BJ (cell line): ENCODE data around the gene AGPAT2. TPM values are rescaled to one million over a fixed set of nuclear protein-coding genes. Genes with fewer than 3 reads are reported as not detected.

Experiments
- CTCF ChIA-PET: fragments of 350-600 bp; formaldehyde crosslinking; extraction: SDS; loops from one replicate; lab custom pipeline; 2021; ENCODE audit warnings: antibody characterized with exemption, inconsistent platforms; lab: Yijun Ruan, JAX
- POLR2A ChIA-PET: fragments of 300-600 bp; sonication (Branson Sonifier 250); formaldehyde crosslinking; extraction: SDS; loops from one replicate; lab custom pipeline; 2021; ENCODE audit warnings: antibody characterized with exemption; lab: Charles Lee
- DNase-seq: peaks from one replicate; pipeline ENCODE4 v3.0.0-alpha.2; 2011; ENCODE audit warnings: low read depth
- H3K27me3 ChIP-seq: 2 replicates; pipeline ENCODE4 v1.6.0; 2011; ENCODE audit warnings: low read length; ENCODE audit not compliant: control insufficient read depth, insufficient read depth
- H3K36me3 ChIP-seq: 2 replicates; pipeline ENCODE4 v1.5.1; 2011; ENCODE audit warnings: low read length; ENCODE audit not compliant: control insufficient read depth, insufficient read depth
- H3K4me3 ChIP-seq: 2 replicates; pipeline ENCODE4 v1.5.1; 2011; ENCODE audit warnings: low read depth, mild to moderate bottlenecking, control low read depth, low read length
- polyA plus RNA-seq: library from polyadenylated mRNA; depleted of rRNA; stranded (reverse); fragments of >200 nt; gene quantifications from 2 replicates; pipeline ENCODE4 v1.2.3, GENCODE V29; 2011
- TF ChIP-seq, protein P1 (sequence below): IDR thresholded peaks from 2 replicates; pipeline ENCODE4 v1.5.1; 2011; ENCODE audit warnings: low read depth, mild to moderate bottlenecking, control low read depth, inconsistent platforms, low read length, moderate library complexity; ENCODE audit not compliant: insufficient read depth

AGPAT2 gene
- polyA plus RNA-seq, 1 experiment = 68.3 TPM

DNA sequence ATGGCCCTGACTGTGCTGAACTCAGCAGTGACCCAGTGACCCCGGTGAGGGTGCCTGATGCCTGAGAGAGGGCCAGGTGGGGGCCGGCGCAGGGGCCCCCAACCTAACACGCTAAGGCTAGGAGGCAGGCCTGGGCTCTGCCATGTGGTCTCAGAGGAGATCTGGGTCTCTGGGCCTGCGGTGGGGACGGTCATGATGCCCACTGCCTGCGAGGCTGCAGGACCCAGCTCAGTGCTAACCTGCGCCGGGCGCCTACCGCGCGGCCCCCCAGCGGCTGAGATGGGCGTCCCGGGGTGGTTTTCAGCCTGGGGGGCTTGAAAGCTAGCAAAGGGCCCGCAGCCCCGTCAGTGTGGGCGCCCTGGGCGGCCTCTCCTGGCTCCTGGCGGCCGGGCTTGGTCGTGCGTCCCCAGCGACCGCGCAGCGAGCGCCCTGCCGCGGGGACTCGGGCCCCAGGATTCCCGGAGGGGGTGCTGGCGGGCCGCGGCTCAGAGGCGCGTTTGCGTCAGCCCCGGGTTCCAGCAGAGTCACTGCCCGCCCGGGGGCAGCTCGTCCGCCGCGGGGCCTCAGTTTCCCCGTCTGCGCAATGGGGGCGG, 22.1 kb downstream of the AGPAT2 start:
- Histone ChIP-seq H3K27me3 (no peaks in the 10 kb centered on the region), H3K4me3 (peak overlapping the region; percentile 44), H3K36me3 (no peaks in the 10 kb centered on the region)
- CTCF ChIA-PET = interaction anchor here (1.6 kb wide), 1 partner anchor 9 kb away, joined by 5 read pairs; no protein-coding TSS in a partner anchor
- POLR2A ChIA-PET = no interaction called here
- TF ChIP-seq, protein P1, sequence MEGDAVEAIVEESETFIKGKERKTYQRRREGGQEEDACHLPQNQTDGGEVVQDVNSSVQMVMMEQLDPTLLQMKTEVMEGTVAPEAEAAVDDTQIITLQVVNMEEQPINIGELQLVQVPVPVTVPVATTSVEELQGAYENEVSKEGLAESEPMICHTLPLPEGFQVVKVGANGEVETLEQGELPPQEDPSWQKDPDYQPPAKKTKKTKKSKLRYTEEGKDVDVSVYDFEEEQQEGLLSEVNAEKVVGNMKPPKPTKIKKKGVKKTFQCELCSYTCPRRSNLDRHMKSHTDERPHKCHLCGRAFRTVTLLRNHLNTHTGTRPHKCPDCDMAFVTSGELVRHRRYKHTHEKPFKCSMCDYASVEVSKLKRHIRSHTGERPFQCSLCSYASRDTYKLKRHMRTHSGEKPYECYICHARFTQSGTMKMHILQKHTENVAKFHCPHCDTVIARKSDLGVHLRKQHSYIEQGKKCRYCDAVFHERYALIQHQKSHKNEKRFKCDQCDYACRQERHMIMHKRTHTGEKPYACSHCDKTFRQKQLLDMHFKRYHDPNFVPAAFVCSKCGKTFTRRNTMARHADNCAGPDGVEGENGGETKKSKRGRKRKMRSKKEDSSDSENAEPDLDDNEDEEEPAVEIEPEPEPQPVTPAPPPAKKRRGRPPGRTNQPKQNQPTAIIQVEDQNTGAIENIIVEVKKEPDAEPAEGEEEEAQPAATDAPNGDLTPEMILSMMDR = peak; percentile 31
- no peak for DNase-seq

- Histone ChIP-seq H3K4me3 (no peak overlapping the region), H3K36me3 (no peaks in the 10 kb centered on the region), H3K27me3 (peaks cover 3% of the 10 kb centered on the region; the same call in 1 of the 2 replicates)
- TF ChIP-seq, protein P1 = no peak
- ChIA-PET CTCF (interaction anchor here (0.6 to 1.6 kb wide), 6 partner anchors 8 to 179 kb away, joined by 3 to 5 read pairs (median 4); no protein-coding TSS in a partner anchor), POLR2A (no interaction called here)
- no peak for DNase-seq
Measured at GRCh38 chr9:136664000-136664915, 23.0 kb downstream of the AGPAT2 start.

- no peak within 1 kb of the TSS for H3K4me3 ChIP-seq
- no peak for DNase-seq
- H3K27me3 ChIP-seq = peaks cover 5% of the 10 kb centered on the region; the same call in 1 of the 2 replicates
- CTCF ChIA-PET = interaction anchor here (1.1 to 2.4 kb wide), 4 partner anchors 9 to 178 kb away, joined by 3 to 11 read pairs (median 6); no protein-coding TSS in a partner anchor
- H3K36me3 ChIP-seq = no peaks in the 10 kb centered on the region
- TF ChIP-seq, protein P1 = no peak
- POLR2A ChIA-PET = no interaction called here
Measured at GRCh38 chr9:136662656-136663581, 24.3 kb downstream of the AGPAT2 start, which contains the start of gene EGFL7. Gene EGFL7 (plus strand): TSS chr9:136662916. CDS start chr9:136668283, 5,367 bp downstream.

DNA sequence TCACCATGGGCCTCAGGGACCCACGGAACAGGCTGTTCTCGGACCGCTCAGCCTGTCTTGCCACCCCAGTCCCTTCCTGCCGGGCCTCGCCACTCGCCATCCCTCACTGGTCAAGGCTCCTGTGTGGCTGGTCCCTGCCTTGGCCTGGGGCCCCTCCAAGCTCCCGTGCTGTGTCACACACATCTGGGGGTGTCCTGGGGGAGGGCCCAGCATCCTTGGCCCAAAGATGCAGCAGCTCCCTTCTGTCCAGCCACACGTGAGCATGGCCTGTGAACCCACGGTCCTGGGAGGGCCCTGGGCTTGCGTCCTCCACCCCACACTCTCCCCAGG, 25.0 kb downstream of the AGPAT2 start:
- CTCF ChIA-PET = interaction anchor here (2.3 to 2.4 kb wide), 2 partner anchors 10 to 18 kb away, joined by 8 to 11 read pairs; no protein-coding TSS in a partner anchor
- DNase-seq = no peak

More for the DNA sequence above, 25.0 kb downstream of the AGPAT2 start:
- no peaks in the 10 kb centered on the region for H3K36me3 ChIP-seq
- H3K4me3 ChIP-seq = no peak overlapping the region
- H3K27me3 ChIP-seq = peaks cover 5% of the 10 kb centered on the region; the same call in 1 of the 2 replicates
- POLR2A ChIA-PET = no interaction called here
- TF ChIP-seq, protein P1 = no peak
